HEK293 (cell line): ENCODE results near the gene CELSR3.

Experiments
- CTCF ChIA-PET: fragments of 350-600 bp; formaldehyde crosslinking; extraction: SDS; loops from one replicate; lab custom pipeline; 2021; ENCODE audit warnings: antibody characterized with exemption; lab: Yijun Ruan, JAX
- POLR2A ChIA-PET: fragments of 300-600 bp; formaldehyde crosslinking; extraction: SDS; loops from one replicate; lab custom pipeline; 2020; ENCODE audit warnings: antibody characterized with exemption, inconsistent platforms; lab: Yijun Ruan, JAX
- H3K27ac ChIP-seq: fragments of 200-500 bp; sonication (Bioruptor generic); 2 replicates; pipeline ENCODE4 v1.5.1; 2014; ENCODE audit warnings: low read depth, low read length, control low read depth, inconsistent platforms; ENCODE audit errors: extremely low read depth
- H3K36me3 ChIP-seq, 2 experiments: fragments of 200-500 bp in 1 of 2; sonication (Bioruptor generic) in 1 of 2; 1 replicate in 1 of 2; 2 replicates in 1 of 2; pipeline ENCODE4 v1.5.1; 2014 to 2017; ENCODE audit warnings: inconsistent platforms in 2 of 2, low read length in 2 of 2; ENCODE audit not compliant: control insufficient read depth in 2 of 2, insufficient read depth in 1 of 2
- H3K4me1 ChIP-seq: fragments of 200-500 bp; sonication (Bioruptor generic); 2 replicates; pipeline ENCODE4 v1.5.1; 2014; ENCODE audit warnings: mild to moderate bottlenecking, low read length, inconsistent platforms; ENCODE audit not compliant: control insufficient read depth, insufficient read depth
- H3K4me3 ChIP-seq: 2 replicates; pipeline ENCODE4 v1.5.1; 2011; ENCODE audit warnings: low read depth, mild to moderate bottlenecking, control low read depth, low read length, moderate library complexity
- H3K9me3 ChIP-seq: fragments of 200-500 bp; sonication (Bioruptor generic); 2 replicates; pipeline ENCODE4 v1.5.1; 2014; ENCODE audit warnings: low read depth, low read length, inconsistent platforms; ENCODE audit not compliant: control insufficient read depth, insufficient read depth
- KLF8 ChIP-seq: fragments of 450-650 bp; formaldehyde crosslinking; IDR thresholded peaks from 2 replicates; pipeline ENCODE4 v1.5.1; 2016; ENCODE audit warnings: missing biosample characterization, missing genetic modification characterization
- SCRT2 ChIP-seq: fragments of 450-650 bp; formaldehyde crosslinking; IDR thresholded peaks from 2 replicates; pipeline ENCODE4 v1.5.1; 2016; ENCODE audit warnings: missing biosample characterization, missing genetic modification characterization
- WT1 ChIP-seq: fragments of 450-650 bp; formaldehyde crosslinking; IDR thresholded peaks from 2 replicates; pipeline ENCODE4 v1.5.1; 2016; ENCODE audit warnings: missing biosample characterization, missing genetic modification characterization
- ZBTB17 ChIP-seq: fragments of 450-650 bp; formaldehyde crosslinking; IDR thresholded peaks from 2 replicates; pipeline ENCODE4 v1.5.1; 2016; ENCODE audit warnings: missing biosample characterization, missing genetic modification characterization
- ZNF121 ChIP-seq: fragments of 450-650 bp; formaldehyde crosslinking; IDR thresholded peaks from 2 replicates; pipeline ENCODE4 v1.5.1; 2016; ENCODE audit warnings: missing biosample characterization, missing genetic modification characterization
- ZNF292 ChIP-seq: fragments of 450-650 bp; formaldehyde crosslinking; IDR thresholded peaks from 2 replicates; pipeline ENCODE4 v1.5.1; 2016; ENCODE audit warnings: low read depth, missing biosample characterization, missing genetic modification characterization, borderline replicate concordance
- ZNF335 ChIP-seq: fragments of 450-650 bp; formaldehyde crosslinking; conservative IDR thresholded peaks from 2 replicates; pipeline ENCODE4 v1.5.1; 2016; ENCODE audit warnings: missing biosample characterization, missing genetic modification characterization
- ZNF600 ChIP-seq: fragments of 450-650 bp; formaldehyde crosslinking; IDR thresholded peaks from 2 replicates; pipeline ENCODE4 v1.5.1; 2016; ENCODE audit warnings: missing biosample characterization, missing genetic modification characterization
- ZNF776 ChIP-seq: fragments of 450-650 bp; formaldehyde crosslinking; IDR thresholded peaks from 2 replicates; pipeline ENCODE4 v1.5.0; 2017; ENCODE audit warnings: missing biosample characterization, missing genetic modification characterization, borderline replicate concordance
- TF ChIP-seq, protein P1 (sequence below): fragments of 450-650 bp; formaldehyde crosslinking; IDR thresholded peaks from 2 replicates; pipeline ENCODE4 v1.5.1; 2016; ENCODE audit warnings: missing biosample characterization, missing genetic modification characterization
- TF ChIP-seq, protein P2 (sequence below): fragments of 450-650 bp; formaldehyde crosslinking; IDR thresholded peaks from 2 replicates; pipeline ENCODE4 v1.5.1; 2016; ENCODE audit warnings: missing biosample characterization, missing genetic modification characterization
- TF ChIP-seq, protein P3 (sequence below): fragments of 450-650 bp; formaldehyde crosslinking; IDR thresholded peaks from 2 replicates; pipeline ENCODE4 v1.5.1; 2016; ENCODE audit warnings: missing biosample characterization, missing genetic modification characterization
- TF ChIP-seq, protein P4 (sequence below): fragments of 450-650 bp; formaldehyde crosslinking; IDR thresholded peaks from 2 replicates; pipeline ENCODE4 v1.5.1; 2016; ENCODE audit warnings: missing biosample characterization, missing genetic modification characterization, borderline replicate concordance
- TF ChIP-seq, protein P5 (sequence below): fragments of 450-650 bp; formaldehyde crosslinking; IDR thresholded peaks from 2 replicates; pipeline ENCODE4 v1.5.1; 2016; ENCODE audit warnings: missing biosample characterization, missing genetic modification characterization
- TF ChIP-seq, protein P6 (sequence below): fragments of 450-650 bp; formaldehyde crosslinking; IDR thresholded peaks from 2 replicates; pipeline ENCODE4 v1.5.1; 2016; ENCODE audit warnings: missing biosample characterization, missing genetic modification characterization
- TF ChIP-seq, protein P7 (sequence below): fragments of 450-650 bp; IDR thresholded peaks from 2 replicates; pipeline ENCODE4 v1.5.1; 2018; ENCODE audit warnings: missing biosample characterization, mild to moderate bottlenecking, missing genetic modification characterization

Gene CELSR3

DNA sequence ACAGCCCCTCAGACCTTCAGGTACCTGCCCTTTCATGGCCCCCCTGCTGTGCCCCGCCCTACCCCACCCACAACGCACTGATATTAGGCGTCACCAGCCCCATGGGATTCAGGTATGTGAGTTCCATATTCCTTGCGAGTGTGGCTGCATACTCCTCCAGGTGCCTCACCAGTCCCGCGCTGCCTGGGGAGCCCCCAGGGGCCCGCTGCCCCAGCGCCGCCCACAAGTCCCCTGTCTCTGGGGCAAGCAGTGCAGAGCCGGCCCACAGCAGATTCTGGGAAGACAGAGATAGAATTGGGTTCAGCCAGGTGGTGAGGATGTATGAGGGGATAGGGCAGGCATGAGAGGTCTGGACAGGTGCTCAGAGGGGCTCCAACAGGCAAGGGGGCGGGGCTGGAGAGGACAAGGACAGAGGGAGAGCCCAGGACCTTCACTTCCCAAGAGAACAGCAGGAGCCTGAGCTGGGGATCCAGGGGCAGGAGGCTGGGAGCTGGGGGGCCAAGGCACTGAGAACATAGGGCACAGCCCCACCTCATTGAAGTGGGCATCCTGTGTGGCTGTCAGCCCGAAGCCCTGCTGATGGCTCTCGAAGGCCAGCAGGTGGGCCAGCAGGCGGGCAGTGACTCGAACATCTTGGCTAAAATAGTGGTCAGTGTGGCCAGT lies 14.4 kb downstream of the CELSR3 start:
- CTCF ChIA-PET = no interaction called here
- TF ChIP-seq ZNF292 (tag by site-specific recombination) (no peak), ZNF600 (tag by site-specific recombination) (no peak)
- TF ChIP-seq, protein P1, sequence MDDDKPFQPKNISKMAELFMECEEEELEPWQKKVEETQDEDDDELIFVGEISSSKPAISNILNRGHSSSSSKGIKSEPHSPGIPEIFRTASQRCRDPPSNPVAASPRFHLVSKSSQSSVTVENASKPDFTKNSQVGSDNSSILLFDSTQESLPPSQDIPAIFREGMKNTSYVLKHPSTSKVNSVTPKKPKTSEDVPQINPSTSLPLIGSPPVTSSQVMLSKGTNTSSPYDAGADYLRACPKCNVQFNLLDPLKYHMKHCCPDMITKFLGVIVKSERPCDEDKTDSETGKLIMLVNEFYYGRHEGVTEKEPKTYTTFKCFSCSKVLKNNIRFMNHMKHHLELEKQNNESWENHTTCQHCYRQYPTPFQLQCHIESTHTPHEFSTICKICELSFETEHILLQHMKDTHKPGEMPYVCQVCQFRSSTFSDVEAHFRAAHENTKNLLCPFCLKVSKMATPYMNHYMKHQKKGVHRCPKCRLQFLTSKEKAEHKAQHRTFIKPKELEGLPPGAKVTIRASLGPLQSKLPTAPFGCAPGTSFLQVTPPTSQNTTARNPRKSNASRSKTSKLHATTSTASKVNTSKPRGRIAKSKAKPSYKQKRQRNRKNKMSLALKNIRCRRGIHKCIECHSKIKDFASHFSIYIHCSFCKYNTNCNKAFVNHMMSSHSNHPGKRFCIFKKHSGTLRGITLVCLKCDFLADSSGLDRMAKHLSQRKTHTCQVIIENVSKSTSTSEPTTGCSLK = no peak
- TF ChIP-seq, all 188 proteins: peak for 0

DNA sequence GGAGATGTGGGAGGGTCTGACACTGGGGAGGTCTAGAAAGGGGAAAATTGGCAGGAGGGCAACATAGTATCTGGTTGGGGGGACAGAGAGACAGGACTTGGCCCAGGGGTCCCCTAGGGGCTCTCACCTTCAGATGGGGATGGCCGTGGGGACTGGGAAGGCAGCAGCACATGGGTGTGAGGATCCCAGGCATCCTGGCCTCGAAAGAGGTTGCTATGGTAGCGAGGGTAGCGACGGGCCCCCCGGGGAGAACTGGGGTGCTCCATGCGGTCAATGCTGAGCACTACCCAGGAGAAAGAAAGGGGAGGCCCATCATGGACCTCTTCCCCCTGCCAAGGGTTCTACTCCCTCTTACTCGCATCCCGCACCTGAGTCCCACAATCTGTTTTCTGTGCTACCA lies 15.0 kb downstream of the CELSR3 start:
- CTCF ChIA-PET = no interaction called here
- Histone ChIP-seq H3K4me1 (no peaks in the 10 kb centered on the region), H3K27ac (no peak overlapping the region), H3K4me3 (no peak overlapping the region), H3K9me3 (no peaks in the 10 kb centered on the region), H3K36me3 (no peaks in the 10 kb centered on the region)
- POLR2A ChIA-PET = no interaction called here
- TF ChIP-seq, protein P2, sequence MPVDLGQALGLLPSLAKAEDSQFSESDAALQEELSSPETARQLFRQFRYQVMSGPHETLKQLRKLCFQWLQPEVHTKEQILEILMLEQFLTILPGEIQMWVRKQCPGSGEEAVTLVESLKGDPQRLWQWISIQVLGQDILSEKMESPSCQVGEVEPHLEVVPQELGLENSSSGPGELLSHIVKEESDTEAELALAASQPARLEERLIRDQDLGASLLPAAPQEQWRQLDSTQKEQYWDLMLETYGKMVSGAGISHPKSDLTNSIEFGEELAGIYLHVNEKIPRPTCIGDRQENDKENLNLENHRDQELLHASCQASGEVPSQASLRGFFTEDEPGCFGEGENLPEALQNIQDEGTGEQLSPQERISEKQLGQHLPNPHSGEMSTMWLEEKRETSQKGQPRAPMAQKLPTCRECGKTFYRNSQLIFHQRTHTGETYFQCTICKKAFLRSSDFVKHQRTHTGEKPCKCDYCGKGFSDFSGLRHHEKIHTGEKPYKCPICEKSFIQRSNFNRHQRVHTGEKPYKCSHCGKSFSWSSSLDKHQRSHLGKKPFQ (tag by site-specific recombination) = no peak
- TF ChIP-seq, protein P3, sequence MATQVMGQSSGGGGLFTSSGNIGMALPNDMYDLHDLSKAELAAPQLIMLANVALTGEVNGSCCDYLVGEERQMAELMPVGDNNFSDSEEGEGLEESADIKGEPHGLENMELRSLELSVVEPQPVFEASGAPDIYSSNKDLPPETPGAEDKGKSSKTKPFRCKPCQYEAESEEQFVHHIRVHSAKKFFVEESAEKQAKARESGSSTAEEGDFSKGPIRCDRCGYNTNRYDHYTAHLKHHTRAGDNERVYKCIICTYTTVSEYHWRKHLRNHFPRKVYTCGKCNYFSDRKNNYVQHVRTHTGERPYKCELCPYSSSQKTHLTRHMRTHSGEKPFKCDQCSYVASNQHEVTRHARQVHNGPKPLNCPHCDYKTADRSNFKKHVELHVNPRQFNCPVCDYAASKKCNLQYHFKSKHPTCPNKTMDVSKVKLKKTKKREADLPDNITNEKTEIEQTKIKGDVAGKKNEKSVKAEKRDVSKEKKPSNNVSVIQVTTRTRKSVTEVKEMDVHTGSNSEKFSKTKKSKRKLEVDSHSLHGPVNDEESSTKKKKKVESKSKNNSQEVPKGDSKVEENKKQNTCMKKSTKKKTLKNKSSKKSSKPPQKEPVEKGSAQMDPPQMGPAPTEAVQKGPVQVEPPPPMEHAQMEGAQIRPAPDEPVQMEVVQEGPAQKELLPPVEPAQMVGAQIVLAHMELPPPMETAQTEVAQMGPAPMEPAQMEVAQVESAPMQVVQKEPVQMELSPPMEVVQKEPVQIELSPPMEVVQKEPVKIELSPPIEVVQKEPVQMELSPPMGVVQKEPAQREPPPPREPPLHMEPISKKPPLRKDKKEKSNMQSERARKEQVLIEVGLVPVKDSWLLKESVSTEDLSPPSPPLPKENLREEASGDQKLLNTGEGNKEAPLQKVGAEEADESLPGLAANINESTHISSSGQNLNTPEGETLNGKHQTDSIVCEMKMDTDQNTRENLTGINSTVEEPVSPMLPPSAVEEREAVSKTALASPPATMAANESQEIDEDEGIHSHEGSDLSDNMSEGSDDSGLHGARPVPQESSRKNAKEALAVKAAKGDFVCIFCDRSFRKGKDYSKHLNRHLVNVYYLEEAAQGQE = no peak
- TF ChIP-seq ZNF600 (tag by site-specific recombination) = no peak
- TF ChIP-seq, protein P4, sequence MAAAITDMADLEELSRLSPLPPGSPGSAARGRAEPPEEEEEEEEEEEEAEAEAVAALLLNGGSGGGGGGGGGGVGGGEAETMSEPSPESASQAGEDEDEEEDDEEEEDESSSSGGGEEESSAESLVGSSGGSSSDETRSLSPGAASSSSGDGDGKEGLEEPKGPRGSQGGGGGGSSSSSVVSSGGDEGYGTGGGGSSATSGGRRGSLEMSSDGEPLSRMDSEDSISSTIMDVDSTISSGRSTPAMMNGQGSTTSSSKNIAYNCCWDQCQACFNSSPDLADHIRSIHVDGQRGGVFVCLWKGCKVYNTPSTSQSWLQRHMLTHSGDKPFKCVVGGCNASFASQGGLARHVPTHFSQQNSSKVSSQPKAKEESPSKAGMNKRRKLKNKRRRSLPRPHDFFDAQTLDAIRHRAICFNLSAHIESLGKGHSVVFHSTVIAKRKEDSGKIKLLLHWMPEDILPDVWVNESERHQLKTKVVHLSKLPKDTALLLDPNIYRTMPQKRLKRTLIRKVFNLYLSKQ = no peak
- TF ChIP-seq, protein P5, sequence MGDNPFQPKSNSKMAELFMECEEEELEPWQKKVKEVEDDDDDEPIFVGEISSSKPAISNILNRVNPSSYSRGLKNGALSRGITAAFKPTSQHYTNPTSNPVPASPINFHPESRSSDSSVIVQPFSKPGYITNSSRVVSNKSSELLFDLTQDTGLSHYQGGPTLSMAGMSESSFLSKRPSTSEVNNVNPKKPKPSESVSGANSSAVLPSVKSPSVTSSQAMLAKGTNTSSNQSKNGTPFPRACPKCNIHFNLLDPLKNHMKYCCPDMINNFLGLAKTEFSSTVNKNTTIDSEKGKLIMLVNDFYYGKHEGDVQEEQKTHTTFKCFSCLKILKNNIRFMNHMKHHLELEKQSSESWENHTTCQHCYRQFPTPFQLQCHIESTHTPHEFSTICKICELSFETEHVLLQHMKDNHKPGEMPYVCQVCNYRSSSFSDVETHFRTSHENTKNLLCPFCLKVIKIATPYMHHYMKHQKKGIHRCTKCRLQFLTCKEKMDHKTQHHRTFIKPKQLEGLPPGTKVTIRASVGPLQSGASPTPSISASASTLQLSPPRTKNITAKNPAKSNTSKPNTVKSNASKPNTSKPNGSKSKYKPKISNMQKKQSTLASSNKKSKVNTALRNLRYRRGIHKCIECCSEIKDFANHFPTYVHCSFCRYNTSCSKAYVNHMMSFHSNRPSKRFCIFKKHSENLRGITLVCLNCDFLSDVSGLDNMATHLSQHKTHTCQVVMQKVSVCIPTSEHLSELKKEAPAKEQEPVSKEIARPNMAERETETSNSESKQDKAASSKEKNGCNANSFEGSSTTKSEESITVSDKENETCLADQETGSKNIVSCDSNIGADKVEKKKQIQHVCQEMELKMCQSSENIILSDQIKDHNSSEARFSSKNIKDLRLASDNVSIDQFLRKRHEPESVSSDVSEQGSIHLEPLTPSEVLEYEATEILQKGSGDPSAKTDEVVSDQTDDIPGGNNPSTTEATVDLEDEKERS (tag by site-specific recombination) = no peak
- TF ChIP-seq KLF8 = no peak
- TF ChIP-seq WT1 = no peak
- TF ChIP-seq SCRT2 = no peak
- TF ChIP-seq ZNF121 (tag by site-specific recombination) = no peak
- no peak for TF ChIP-seq ZNF776 (tag by site-specific recombination)
- TF ChIP-seq ZNF335 (tag by site-specific recombination) = no peak
- TF ChIP-seq, protein P6, sequence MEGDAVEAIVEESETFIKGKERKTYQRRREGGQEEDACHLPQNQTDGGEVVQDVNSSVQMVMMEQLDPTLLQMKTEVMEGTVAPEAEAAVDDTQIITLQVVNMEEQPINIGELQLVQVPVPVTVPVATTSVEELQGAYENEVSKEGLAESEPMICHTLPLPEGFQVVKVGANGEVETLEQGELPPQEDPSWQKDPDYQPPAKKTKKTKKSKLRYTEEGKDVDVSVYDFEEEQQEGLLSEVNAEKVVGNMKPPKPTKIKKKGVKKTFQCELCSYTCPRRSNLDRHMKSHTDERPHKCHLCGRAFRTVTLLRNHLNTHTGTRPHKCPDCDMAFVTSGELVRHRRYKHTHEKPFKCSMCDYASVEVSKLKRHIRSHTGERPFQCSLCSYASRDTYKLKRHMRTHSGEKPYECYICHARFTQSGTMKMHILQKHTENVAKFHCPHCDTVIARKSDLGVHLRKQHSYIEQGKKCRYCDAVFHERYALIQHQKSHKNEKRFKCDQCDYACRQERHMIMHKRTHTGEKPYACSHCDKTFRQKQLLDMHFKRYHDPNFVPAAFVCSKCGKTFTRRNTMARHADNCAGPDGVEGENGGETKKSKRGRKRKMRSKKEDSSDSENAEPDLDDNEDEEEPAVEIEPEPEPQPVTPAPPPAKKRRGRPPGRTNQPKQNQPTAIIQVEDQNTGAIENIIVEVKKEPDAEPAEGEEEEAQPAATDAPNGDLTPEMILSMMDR = no peak
- TF ChIP-seq, protein P7, sequence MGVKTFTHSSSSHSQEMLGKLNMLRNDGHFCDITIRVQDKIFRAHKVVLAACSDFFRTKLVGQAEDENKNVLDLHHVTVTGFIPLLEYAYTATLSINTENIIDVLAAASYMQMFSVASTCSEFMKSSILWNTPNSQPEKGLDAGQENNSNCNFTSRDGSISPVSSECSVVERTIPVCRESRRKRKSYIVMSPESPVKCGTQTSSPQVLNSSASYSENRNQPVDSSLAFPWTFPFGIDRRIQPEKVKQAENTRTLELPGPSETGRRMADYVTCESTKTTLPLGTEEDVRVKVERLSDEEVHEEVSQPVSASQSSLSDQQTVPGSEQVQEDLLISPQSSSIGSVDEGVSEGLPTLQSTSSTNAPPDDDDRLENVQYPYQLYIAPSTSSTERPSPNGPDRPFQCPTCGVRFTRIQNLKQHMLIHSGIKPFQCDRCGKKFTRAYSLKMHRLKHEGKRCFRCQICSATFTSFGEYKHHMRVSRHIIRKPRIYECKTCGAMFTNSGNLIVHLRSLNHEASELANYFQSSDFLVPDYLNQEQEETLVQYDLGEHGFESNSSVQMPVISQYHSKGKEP (tag by site-specific recombination) = no peak
- no peak for TF ChIP-seq ZBTB17 (tag by site-specific recombination)

More for the DNA sequence above, 14.4 kb downstream of the CELSR3 start:
- Histone ChIP-seq H3K27ac (no peak overlapping the region), H3K36me3 (no peaks in the 10 kb centered on the region), H3K4me1 (no peaks in the 10 kb centered on the region), H3K9me3 (no peaks in the 10 kb centered on the region), H3K4me3 (no peak overlapping the region)
- POLR2A ChIA-PET = no interaction called here
